Measurements from ENCODE around the gene UQCRQ.
"Not testable (repeated sequence)": the region's sequence is repeated elsewhere in the genome, so short reads cannot be mapped to it uniquely, and the experiment has no call there.

UQCRQ gene

GRCh38 chr5:132850066-132850465 is 16.4 kb upstream of the UQCRQ start:
- Histone ChIP-seq H3K36me3 (replicated peaks; ENCODE audit: low read depth, low read length) (no peaks in the 10 kb centered on the region), H3K79me2 (ENCODE audit: low read length) (no peaks in the 10 kb centered on the region), H4K20me1 (ENCODE audit: insufficient read depth, low read length) (no peaks in the 10 kb centered on the region), H3K4me1 (ENCODE audit: low read length) (no peaks in the 10 kb centered on the region), H3K9me3 (ENCODE audit: insufficient read depth, low read length) (no peaks in the 10 kb centered on the region), H3K27me3 (ENCODE audit: low read depth, low read length) (no peaks in the 10 kb centered on the region), H3K27ac (ENCODE audit: low read length) (no peak overlapping the region), H3K4me2 (ENCODE audit: low read length) (no peak overlapping the region), H3K4me3 (ENCODE audit: low read length) (no peak overlapping the region), H3K9ac (ENCODE audit: low read length) (no peak overlapping the region), H2AFZ (ENCODE audit: low read depth, low read length) (no peak overlapping the region)
- no peak for TF ChIP-seq EZH2phosphoT487 (IDR thresholded peaks at IDR 0.05; ENCODE audit: low read depth)
- TF ChIP-seq CTCF (IDR thresholded peaks at IDR 0.05; ENCODE audit: low read depth, low read length): no peak

GRCh38 chr5:132853323-132853722 is 13.1 kb upstream of the UQCRQ start:
- no peaks in the 10 kb centered on the region for H3K4me1 ChIP-seq (ENCODE audit: low read length)
- no peaks in the 10 kb centered on the region for H3K9me3 ChIP-seq (ENCODE audit: insufficient read depth, low read length)
- no peaks in the 10 kb centered on the region for H4K20me1 ChIP-seq (ENCODE audit: insufficient read depth, low read length)
- no peak overlapping the region for H2AFZ ChIP-seq (ENCODE audit: low read depth, low read length)
- TF ChIP-seq EZH2phosphoT487 (IDR thresholded peaks at IDR 0.05; ENCODE audit: low read depth) (no peak), CTCF (IDR thresholded peaks at IDR 0.05; ENCODE audit: low read depth, low read length) (no peak)
- H3K79me2 ChIP-seq (ENCODE audit: low read length): no peaks in the 10 kb centered on the region
- no peak overlapping the region for H3K27ac ChIP-seq (ENCODE audit: low read length)
- no peak overlapping the region for H3K4me2 ChIP-seq (ENCODE audit: low read length)
- H3K27me3 ChIP-seq (ENCODE audit: low read depth, low read length): no peaks in the 10 kb centered on the region
- no peaks in the 10 kb centered on the region for H3K36me3 ChIP-seq (replicated peaks; ENCODE audit: low read depth, low read length)
- H3K4me3 ChIP-seq (ENCODE audit: low read length): no peak overlapping the region
- H3K9ac ChIP-seq (ENCODE audit: low read length): no peak overlapping the region

GRCh38 chr5:132853790-132854189 is 12.7 kb upstream of the UQCRQ start:
- H3K9me3 ChIP-seq (ENCODE audit: insufficient read depth, low read length): no peaks in the 10 kb centered on the region
- H3K4me1 ChIP-seq (ENCODE audit: low read length): no peaks in the 10 kb centered on the region
- no peaks in the 10 kb centered on the region for H3K36me3 ChIP-seq (replicated peaks; ENCODE audit: low read depth, low read length)
- no peak overlapping the region for H3K4me2 ChIP-seq (ENCODE audit: low read length)
- no peaks in the 10 kb centered on the region for H3K79me2 ChIP-seq (ENCODE audit: low read length)
- no peaks in the 10 kb centered on the region for H4K20me1 ChIP-seq (ENCODE audit: insufficient read depth, low read length)
- H3K9ac ChIP-seq (ENCODE audit: low read length): no peak overlapping the region
- H2AFZ ChIP-seq (ENCODE audit: low read depth, low read length): no peak overlapping the region
- TF ChIP-seq CTCF (IDR thresholded peaks at IDR 0.05; ENCODE audit: low read depth, low read length) (no peak), EZH2phosphoT487 (IDR thresholded peaks at IDR 0.05; ENCODE audit: low read depth) (no peak)
- H3K27me3 ChIP-seq (ENCODE audit: low read depth, low read length): no peaks in the 10 kb centered on the region
- no peak overlapping the region for H3K4me3 ChIP-seq (ENCODE audit: low read length)
- H3K27ac ChIP-seq (ENCODE audit: low read length): no peak overlapping the region

- no peak overlapping the region for H3K27ac ChIP-seq (ENCODE audit: low read length)
- no peak overlapping the region for H3K4me2 ChIP-seq (ENCODE audit: low read length)
- H2AFZ ChIP-seq (ENCODE audit: low read depth, low read length): no peak overlapping the region
- H3K79me2 ChIP-seq (ENCODE audit: low read length): no peaks in the 10 kb centered on the region
- H3K36me3 ChIP-seq (replicated peaks; ENCODE audit: low read depth, low read length): no peaks in the 10 kb centered on the region
- H3K9ac ChIP-seq (ENCODE audit: low read length): no peak overlapping the region
- no peak overlapping the region for H3K4me3 ChIP-seq (ENCODE audit: low read length)
- no peaks in the 10 kb centered on the region for H3K9me3 ChIP-seq (ENCODE audit: insufficient read depth, low read length)
- no peaks in the 10 kb centered on the region for H3K27me3 ChIP-seq (ENCODE audit: low read depth, low read length)
- TF ChIP-seq CTCF (IDR thresholded peaks at IDR 0.05; ENCODE audit: low read depth, low read length) (no peak), EZH2phosphoT487 (IDR thresholded peaks at IDR 0.05; ENCODE audit: low read depth) (no peak)
- H4K20me1 ChIP-seq (ENCODE audit: insufficient read depth, low read length): no peaks in the 10 kb centered on the region
- H3K4me1 ChIP-seq (ENCODE audit: low read length): no peaks in the 10 kb centered on the region
Measured at GRCh38 chr5:132854301-132854700, 12.1 kb upstream of the UQCRQ start.

- not testable (repeated sequence) for H3K4me1 ChIP-seq (ENCODE audit: low read length); H4K20me1 ChIP-seq (ENCODE audit: insufficient read depth, low read length); H3K4me3 ChIP-seq (ENCODE audit: low read length); H3K79me2 ChIP-seq (ENCODE audit: low read length); H3K27ac ChIP-seq (ENCODE audit: low read length); H3K9me3 ChIP-seq (ENCODE audit: insufficient read depth, low read length); H3K4me2 ChIP-seq (ENCODE audit: low read length); H2AFZ ChIP-seq (ENCODE audit: low read depth, low read length); H3K27me3 ChIP-seq (ENCODE audit: low read depth, low read length); H3K9ac ChIP-seq (ENCODE audit: low read length); H3K36me3 ChIP-seq (replicated peaks; ENCODE audit: low read depth, low read length)
Measured at GRCh38 chr5:132854992-132855391, 11.4 kb upstream of the UQCRQ start.

Measured in OCI-LY3 (cell line).